Superior temporal gyrus (tissue), 1 donor: ENCODE data around the gene INSIG1.

ENCODE experiments used
- DNase-seq: peaks from one replicate; pipeline ENCODE4 v3.0.0-alpha.2; 2016; ENCODE audit errors: extremely low spot score

Gene INSIG1

DNA sequence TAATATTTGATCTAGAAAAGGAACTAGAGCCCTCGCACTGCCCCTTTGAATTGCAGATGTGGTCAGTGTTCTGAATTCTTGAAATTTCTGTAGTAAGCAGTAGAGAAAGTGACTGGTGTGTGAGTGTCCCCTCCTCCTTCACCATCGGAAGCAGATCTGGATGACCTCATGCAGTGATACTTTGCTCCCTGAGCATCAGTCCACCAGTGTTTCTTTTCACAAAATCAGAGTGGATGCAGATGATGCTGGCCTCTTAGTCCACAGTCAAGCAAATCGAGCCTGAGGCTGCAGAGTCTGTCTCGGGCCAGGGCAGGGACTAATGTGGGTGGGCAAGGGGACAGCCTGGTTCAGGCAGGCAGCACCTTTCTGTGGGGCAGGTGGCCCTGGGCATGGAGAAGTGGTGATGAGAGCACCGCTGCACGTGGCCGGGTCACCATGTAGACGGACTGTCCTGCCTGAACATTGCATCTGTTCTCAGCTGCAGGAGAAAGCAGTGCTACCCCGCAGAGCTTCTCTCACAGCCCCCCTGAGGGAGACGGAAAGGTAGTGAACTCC, 5.4 kb downstream of the INSIG1 start:
- DNase-seq, result no peak

DNA sequence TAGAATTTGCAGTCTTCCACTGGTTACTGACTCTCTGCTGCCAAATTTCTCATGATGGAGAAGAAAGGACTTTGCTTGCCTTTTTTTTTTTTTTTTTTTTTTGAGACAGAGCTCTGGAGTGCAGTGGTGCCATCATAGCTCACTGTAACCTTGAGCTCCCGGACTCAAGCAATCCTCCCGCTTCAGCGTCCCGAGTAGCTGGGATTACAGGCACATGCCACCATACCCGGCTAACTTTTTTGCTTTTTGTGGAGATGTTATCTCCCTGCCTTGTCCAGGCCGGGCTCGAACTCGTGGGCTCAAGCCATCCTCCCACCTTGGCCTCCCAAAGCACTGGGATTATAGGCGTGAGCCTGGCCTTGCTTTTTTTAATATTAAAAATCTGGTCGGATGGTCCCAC, 6.2 kb downstream of the INSIG1 start:
- DNase-seq, result no peak

DNA sequence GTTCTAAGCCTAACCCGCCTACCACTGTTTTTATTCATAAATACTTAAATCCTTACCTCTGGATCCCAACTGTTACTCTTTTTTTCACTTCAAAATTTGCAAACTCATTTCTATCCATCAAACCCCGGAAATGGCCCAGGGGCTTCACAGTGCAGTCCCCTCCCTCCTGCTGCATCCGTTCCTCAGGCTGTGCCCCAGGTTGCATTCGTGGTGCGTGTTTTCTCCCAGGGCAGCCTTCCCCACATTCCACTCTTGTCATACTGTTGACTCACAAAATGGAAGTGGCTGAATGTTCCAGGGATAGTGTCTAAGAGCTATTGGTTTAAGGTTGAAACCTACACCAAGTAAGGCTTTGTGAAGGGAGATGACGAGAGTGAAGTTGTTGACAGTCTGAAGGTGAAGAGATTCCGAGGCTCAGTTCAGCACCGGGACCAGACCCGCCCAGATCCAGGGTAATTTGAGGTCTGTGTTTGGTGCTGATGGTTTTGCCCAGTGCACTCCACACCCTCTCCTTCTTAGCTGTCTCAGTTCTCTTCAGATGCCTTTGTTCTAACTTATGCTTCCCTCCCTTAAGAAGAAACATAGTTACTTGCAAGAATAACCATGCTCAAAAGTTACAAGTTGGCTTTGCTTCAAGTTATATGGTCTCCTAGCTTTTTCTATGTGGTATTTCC, 7.7 kb downstream of the INSIG1 start:
- no peak for DNase-seq

DNA sequence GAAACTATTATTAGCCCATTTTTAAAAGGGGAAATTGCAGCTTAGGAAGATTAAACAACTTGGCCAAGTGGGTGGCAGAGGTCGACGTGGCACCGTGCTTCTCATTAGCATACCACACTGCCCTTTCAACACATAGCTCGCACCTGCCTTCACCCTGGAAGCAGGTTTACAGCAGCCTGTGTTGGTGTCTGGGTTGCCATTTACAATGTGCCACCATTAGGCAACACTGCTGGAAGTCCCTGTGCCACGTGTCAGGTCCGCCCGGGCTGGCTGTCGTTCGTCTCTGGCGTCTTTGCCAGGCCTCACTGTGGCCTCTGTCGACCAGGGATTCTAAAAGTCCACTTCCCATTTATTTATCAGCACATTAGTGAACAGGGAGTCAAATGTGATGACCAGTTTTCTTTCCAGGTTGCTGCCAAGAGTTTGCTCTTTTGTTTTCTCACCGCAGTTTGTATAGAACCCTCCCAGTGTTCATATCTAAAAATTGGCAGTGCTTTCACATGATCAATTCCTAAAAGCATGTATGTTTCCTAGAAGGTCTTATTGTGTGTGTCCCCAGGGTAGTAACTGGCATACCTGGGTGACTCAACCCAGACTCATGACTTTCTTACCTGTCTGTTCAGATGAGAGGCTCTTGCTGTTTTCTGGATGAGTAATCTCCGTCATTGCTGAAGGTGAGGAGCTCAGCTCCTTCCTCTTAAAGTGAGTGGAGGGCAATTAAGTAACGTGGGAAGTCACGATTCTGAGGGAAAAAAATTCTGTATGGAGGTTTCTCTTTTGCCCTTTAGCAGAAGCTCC, 9.2 kb downstream of the INSIG1 start:
- no peak for DNase-seq

DNA sequence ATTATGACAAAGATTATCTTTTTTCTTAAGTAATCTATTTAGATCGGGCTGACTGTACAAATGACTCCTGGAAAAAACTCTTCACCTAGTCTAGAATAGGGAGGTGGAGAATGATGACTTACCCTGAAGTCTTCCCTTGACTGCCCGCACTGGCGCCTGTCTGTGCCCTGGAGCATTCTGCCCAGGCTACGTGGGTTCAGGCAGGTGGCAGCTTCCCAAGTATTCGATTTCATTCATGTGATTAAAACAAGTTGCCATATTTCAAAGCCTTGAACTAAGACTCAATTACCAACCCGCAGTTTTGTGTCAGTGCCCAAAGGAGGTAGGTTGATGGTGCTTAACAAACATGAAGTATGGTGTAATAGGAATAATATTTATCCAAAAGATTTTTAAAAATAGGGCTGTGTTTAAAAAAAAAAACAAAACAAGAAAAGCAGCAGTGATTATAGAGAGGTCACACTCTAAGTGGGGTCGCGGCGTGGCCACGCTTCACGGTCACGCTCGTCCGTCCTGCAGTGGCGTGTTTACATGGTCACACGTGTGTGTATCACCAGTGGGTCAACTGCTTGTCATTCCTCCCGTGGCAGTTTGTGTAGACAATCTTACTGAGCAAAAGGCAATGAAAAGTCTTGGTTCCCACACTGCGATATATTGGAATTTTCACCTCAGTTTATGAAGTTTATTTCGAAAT, 10.8 kb downstream of the INSIG1 start:
- DNase-seq, result no peak

DNA sequence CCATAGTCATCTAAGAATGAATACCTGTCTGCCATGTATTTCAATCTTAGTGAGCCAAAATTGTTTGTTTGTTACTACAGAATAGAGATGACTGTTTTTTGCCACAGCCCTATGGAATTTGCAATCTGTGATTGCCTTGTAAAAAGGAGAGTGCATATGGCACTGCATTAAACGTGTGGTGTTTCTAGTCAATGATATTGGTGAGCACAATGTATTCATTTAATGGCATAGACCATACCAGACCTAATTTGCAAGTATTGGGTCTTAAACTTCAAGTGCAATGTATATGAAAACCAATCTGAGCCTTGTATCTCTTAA, 11.3 kb downstream of the INSIG1 start:
- DNase-seq, result no peak

DNA sequence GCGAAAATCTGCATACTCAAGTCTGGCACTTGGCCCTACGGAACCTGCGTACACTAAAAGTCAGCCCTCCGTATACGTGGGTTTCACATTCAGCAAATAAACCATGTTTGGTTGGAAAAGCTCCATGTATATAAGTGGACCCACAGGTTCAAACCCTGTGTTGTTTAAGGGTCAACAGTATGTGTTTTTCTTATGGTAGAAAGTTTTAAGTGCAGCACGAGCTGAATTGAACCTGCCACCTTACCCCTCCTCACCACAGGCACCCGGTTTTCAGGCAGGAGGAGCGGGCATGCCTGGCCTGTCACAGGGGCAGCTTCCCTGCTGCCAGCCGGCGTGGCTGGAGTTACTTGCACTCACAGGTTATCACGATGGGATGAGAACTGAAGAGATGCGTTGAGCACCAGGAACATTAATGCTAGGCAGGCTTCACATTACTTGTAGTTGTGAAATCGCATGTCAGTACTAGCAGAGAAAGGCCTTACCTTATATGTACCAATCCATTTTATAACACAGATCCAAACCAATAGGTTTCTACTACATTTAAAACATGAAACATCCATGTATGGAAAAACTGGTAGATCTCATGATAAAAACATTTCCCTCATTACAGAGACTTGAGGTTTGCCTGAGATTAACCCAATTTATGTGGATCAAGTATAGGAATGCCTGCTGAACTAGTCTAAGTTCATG, 12.9 kb downstream of the INSIG1 start:
- no peak for DNase-seq

DNA sequence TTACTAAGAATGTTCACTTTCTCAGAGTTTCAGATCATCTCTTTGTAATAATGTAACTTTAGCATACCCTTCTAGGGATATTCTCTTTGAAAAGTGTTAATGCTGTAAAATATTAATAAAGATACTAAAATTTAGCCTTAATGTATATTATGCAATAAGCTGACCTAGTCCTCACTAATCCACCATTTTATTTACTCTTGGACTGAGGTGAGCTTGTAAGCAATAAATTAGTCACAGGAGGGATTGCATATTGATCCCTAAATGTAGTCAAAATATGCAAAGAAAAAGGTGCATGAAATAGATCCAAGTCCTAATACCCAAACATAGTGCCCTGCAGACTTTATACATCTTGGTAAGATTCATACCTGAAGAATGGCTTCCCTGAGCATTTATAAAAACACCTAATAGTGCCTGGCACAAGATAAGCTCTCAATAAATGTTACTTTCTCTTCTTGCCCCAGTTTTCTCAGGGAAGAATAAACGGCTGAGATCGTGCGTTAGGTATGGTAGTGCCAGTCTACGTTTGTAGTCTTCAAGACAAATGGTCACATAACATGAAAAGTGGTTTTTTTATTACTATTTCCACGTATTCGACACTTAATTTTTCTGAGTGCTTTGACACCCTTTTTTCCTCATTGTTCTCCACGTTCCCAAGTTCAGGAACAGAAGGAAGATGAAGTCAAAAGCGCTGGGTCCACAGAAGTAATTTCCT, 14.3 kb downstream of the INSIG1 start:
- DNase-seq, result no peak

DNA sequence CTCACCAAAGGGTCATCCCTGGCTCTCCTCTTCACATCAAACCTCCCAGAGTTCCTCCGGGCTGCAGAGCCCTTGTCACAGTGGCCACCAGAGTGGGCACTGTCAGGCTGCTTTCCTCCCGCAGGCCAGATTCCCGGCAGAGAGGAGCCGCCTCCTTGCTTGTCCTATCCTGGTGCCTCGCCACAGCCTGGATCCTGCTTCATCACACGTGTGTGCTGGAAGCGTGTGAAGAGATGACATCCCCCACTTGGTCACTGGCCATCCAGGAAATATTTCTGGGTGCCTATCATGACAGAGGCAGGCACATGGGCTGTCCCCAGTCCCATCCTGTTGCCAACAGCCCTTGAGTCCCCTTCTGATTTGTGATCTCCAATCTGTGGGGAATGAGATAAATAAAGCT, 15.0 kb downstream of the INSIG1 start:
- DNase-seq, result no peak

DNA sequence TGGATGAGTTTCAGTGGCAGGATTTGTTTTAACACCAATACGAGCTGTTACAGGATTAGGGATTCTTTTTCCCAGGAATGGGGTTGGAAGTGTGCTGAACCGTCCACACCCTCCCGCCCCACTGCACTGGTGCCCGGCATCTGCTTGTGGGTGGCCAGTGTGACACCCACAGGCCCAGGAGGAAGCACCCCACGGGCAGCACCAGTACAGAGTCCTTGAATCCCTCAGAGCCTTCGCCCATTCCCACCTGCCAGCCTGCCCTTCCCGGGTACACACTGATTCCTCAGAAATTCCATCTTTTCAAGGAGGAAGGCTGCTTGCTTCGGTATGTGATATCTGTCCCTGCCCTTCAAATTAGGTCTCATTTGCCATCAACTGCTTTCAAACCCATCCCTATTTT, 15.4 kb downstream of the INSIG1 start:
- no peak for DNase-seq

DNA sequence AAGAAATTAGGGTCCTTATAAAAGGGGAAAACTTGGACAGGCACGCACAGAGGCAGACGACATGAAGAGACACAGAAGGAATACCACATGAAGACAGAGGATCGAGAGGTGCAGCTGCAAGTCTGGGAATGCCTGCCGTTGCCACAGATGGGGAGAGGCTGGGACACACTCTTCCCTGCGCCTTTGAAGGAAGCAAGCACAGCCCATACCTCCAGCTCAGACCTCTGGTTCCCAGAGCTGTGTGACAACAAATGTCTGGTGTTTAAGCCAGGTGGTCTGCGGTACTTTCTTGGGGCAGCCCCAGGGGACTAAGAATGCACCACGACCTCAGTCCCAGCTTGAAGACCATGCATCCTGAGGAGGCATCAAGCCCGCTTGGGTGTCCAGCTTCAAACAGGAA, 18.3 kb downstream of the INSIG1 start:
- DNase-seq, result no peak

DNA sequence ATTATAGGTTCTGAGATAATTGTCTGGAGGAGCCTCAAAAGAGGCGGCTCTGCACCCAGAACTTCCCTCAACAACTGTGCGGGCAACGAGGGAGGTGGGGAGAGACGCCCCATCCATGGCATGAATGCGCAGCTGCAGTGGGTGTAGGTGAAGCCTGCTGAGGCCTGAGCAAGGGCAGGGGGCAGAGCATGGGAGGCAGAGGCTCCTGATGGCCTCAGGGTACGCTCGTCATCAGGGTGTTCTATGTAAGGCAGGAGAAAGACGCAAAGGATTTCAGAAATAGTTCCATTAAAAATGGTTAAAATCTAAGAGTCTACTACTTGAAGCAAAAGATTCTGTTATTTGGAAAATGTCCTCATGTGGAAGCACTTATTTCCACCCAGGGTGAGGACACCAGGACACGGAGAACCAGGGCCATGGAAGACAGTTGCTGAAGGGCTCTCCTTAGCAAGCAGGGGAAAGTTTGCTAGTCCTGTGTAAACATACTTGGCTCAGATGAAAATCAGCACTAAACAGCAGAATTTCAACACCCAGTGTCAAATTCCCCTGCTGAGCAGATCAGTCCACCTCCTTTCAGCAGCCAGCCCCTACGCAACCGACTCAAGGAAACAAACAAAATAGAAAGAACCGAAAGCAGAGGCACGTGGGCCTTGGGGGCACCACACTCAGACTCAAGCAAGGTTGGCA, 18.9 kb downstream of the INSIG1 start:
- no peak for DNase-seq

DNA sequence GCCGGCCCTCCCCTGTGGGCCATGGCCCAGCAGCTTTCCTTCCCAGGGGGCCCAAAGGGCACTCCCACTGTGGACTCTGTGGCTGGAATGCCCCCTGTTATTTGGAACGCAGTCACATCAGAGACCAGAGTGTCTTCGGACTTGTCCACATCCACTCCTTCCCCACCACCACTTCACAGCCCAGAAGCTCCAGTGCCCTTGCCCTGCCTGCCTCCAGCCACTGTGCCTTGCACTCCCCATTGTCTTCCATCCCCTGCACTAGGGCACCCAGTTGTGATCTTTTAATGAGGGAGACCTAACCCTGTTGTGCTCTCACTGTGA, 19.4 kb downstream of the INSIG1 start:
- no peak for DNase-seq

DNA sequence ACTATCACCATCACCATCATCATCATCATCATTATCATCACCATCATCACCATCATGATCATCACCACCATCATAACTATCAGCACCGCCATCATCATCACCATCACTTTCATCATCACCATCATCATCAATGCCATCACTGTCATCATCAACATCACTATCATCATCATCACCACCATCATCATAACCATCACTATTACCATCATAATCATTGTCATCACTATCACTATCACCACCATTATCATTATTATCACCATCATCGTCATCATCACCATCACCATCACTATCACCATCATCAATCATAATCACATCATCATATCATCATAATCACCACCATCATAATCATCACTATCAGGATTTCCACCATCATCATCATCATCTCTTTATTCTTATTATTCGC, 20.6 kb downstream of the INSIG1 start:
- no peak for DNase-seq

DNA sequence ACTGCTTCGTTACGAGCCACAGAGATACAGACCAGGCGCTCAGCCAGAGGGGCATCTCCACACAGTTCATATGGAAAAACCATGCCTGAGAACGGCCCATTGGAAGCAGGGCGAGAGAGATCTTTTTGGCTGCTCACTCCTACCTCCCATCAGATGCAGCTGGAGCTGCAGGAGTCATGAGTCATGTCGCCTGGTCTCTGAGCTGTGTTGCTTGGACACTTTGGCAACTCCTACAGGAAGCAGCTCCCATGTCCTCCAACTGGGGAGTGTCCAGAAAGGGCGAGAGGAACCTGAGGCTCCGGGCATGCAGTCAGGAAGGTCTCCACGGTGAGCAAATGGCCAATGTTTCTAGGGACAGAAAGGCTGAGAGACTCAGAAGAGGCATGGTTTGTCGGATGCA, 24.9 kb downstream of the INSIG1 start:
- no peak for DNase-seq

DNA sequence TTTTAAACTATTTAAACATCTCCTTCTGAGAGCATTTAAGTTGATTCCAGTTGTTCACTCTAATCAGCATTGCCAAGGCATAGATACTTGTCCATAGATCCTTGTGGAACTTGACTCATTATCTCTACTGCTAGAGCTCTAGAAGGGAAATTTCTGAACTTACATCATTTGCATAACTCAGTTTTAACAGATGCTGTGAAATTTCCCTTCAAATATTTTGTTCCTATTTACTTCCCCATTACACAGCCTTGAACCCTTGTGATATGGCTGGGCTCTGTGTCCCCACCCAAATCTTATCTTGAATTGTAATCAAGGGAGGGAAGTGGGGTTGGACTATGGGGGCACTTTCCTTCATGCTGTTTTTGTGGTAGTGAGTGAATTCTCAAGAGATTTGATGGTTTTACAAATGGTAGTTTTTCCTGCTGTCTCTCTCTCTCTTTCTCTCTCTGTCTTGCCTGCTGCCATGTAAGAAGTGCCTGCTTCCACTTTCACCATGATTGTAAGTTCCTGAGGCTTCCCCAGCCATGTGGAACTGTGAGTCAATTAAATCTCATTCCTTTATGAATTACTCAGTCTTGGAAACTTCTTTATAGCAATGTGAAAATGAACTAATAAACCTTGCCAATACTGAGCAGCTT, 25.4 kb downstream of the INSIG1 start:
- no peak for DNase-seq

DNA sequence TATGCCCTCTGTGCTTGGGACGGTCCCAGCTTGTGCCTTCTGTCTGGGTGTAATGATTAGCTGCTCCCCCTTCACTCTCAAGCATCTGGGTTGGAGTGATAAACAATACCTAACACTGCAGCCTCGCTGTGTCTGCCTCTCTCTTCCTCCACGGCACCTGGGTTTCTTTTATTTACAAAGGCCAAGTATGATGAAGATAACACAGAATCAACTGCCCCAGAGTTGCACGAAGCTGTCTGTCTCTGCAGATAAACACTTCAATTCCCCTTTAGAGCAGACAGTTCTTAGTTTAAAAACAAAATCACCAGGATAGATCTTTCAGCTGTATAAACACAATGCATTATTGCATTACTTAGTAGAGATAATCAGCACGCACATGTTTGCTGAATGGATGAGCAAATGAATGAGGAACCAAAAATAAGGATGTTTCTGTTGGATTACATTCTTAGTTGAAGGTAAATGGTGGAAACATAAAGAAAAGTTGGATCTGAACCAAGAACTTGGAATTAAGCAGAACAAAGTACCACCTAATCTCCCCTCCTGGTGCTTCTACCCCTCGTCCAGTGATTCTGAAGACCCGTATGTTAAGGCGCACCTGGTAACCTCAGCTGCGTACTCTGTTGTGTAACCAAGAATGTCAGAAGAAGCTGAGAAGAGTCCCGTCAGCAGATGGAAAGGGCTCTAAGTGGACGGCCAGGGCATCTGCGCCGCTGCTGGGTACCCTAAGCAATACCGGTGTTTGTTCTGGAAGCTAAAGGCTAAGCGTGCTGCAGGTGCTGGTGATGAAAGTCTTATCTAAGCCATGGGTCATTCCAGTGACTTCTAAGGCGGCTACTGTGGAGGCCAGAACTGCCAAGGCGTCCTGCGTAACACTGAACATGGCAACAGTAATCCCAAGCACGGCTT, 26.6 kb downstream of the INSIG1 start:
- no peak for DNase-seq

DNA sequence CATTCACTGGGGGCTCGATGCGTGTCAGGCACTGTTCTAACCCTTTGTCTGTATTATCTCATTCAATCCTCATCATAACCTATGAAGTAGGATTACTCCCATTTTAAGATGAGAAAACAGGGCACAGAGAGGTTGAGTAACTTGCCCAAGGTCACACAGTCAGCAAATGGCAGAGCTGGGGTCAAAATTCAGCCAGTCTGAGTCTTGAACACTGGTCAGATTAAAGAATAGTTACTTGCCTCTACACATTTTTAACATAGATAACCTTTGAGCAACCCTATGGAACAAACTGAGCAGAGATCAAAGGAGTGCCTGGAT, 27.2 kb downstream of the INSIG1 start:
- no peak for DNase-seq

DNA sequence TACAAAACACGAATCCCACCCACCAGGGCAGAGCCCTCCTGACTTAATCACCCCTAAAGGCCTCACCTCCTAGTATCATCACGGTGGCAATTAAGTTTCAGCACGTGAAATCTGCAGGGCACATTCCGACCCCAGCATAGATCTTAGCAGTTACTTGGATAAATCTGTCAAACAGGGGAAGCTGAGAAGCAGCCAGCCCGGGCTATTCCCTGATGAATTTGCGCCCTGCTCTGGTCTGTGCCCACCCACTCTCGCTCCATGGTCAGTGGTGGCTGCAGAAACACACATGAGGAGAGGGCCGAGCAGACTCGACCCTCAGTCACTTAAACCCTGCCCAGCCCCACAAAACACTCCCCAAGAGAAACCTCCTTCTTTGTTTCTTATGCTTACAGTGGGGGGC, 28.7 kb downstream of the INSIG1 start:
- no peak for DNase-seq
